H1 (cell line): Measurements from ENCODE around the gene C16orf46. TPM values are rescaled to one million over a fixed set of nuclear protein-coding genes. Genes with fewer than 3 reads are reported as not detected.
A peak's percentile ranks its signal among the peaks of the same experiment; 100 is the strongest.

Experiments used
- CTCF ChIA-PET: fragments of 300-600 bp; sonication (Branson Sonifier 250); formaldehyde crosslinking; loops from one replicate; lab custom pipeline; 2021; ENCODE audit not compliant: partially characterized antibody; lab: Charles Lee
- POLR2A ChIA-PET: fragments of 300-600 bp; sonication (Branson Sonifier 250); formaldehyde crosslinking; loops from one replicate; lab custom pipeline; 2021; ENCODE audit warnings: inconsistent platforms; ENCODE audit not compliant: partially characterized antibody; lab: Charles Lee
- DNase-seq, 2 experiments: peaks; one replicate each; pipeline versions ENCODE4 v3.0.0 to v3.0.0-alpha.2; 2010 to 2022; ENCODE audit warnings: low spot score in 2 of 2, low read depth in 1 of 2, mixed read lengths in 1 of 2
- FAIRE-seq: peaks from 2 replicates; lab custom pipeline; 2011; peaks lifted over from hg19 to GRCh38; lab: Jason Lieb, UNC
- H2AFZ ChIP-seq: 2 replicates; pipeline ENCODE4 v1.8.1; 2012; ENCODE audit warnings: low read length, inconsistent platforms
- H2AK5ac ChIP-seq: 2 replicates; pipeline ENCODE4 v1.6.1; 2013; ENCODE audit warnings: low read depth, low read length
- H2BK120ac ChIP-seq: replicated peaks from 2 replicates; pipeline ENCODE3; 2013; ENCODE audit warnings: low read depth, low read length, inconsistent platforms
- H2BK12ac ChIP-seq: 2 replicates; pipeline ENCODE4 v1.6.1; 2013; ENCODE audit warnings: low read depth, low read length
- H2BK15ac ChIP-seq: 2 replicates; pipeline ENCODE4 v1.6.1; 2013; ENCODE audit warnings: low read length
- H2BK20ac ChIP-seq: 2 replicates; pipeline ENCODE4 v1.6.1; 2013; ENCODE audit warnings: low read length
- H2BK5ac ChIP-seq: 2 replicates; pipeline ENCODE4 v1.6.1; 2013; ENCODE audit warnings: low read depth, low read length
- H3K14ac ChIP-seq: 2 replicates; pipeline ENCODE4 v1.6.1; 2013; ENCODE audit warnings: inconsistent platforms; ENCODE audit not compliant: insufficient read length
- H3K18ac ChIP-seq: 2 replicates; pipeline ENCODE4 v1.6.1; 2013; ENCODE audit warnings: low read length; ENCODE audit errors: extremely low read depth
- H3K23ac ChIP-seq: 2 replicates; pipeline ENCODE4 v1.6.1; 2013; ENCODE audit warnings: inconsistent platforms; ENCODE audit not compliant: insufficient read length
- H3K23me2 ChIP-seq: 2 replicates; pipeline ENCODE4 v1.6.1; 2013; ENCODE audit warnings: low read depth, low read length
- H3K27ac ChIP-seq: 2 replicates; pipeline ENCODE4 v1.6.1; 2011; ENCODE audit warnings: low read depth, low read length, inconsistent platforms
- H3K27me3 ChIP-seq, 4 experiments: replicated peaks in 1 of 4; 1 replicate in 1 of 4; 2 replicates in 3 of 4; pipeline versions ENCODE4 v1.6.1 to v1.8.1; 2011 to 2013; ENCODE audit warnings: low read length in 3 of 4, mild to moderate bottlenecking in 3 of 4, inconsistent platforms in 2 of 4, mixed read lengths in 2 of 4, moderate library complexity in 1 of 4; ENCODE audit not compliant: control insufficient read depth in 3 of 4, insufficient read depth in 3 of 4; ENCODE audit errors: extremely low read depth in 1 of 4
- H3K36me3 ChIP-seq, 4 experiments: 2 replicates each; pipeline versions ENCODE4 v1.6.1 to v1.8.1; 2011 to 2013; ENCODE audit warnings: mild to moderate bottlenecking in 4 of 4, low read length in 3 of 4, moderate library complexity in 2 of 4, control low read depth in 1 of 4, inconsistent platforms in 1 of 4; ENCODE audit not compliant: insufficient read depth in 4 of 4, control insufficient read depth in 2 of 4
- H3K4ac ChIP-seq: replicated peaks from 2 replicates; pipeline ENCODE3; 2013; ENCODE audit warnings: low read length, low read depth, mixed read lengths, inconsistent platforms; ENCODE audit not compliant: insufficient read length
- H3K4me1 ChIP-seq, 4 experiments: replicated peaks in 1 of 4; 1 replicate in 1 of 4; 2 replicates in 3 of 4; pipeline versions ENCODE4 v1.6.1 to v1.8.1; 2011 to 2013; ENCODE audit warnings: low read length in 3 of 4, inconsistent platforms in 2 of 4, mixed read lengths in 1 of 4; ENCODE audit not compliant: insufficient read depth in 4 of 4, control insufficient read depth in 3 of 4
- H3K4me2 ChIP-seq, 2 experiments: 2 replicates each; pipeline versions ENCODE4 v1.6.1 to v1.8.1; 2011 to 2013; ENCODE audit warnings: low read depth in 2 of 2, low read length in 2 of 2, control low read depth in 1 of 2, inconsistent platforms in 1 of 2, mild to moderate bottlenecking in 1 of 2; ENCODE audit not compliant: insufficient read depth in 1 of 2
- H3K4me3 ChIP-seq, 4 experiments: fragments of 200-600, 300-600 bp in 1 of 4; sonication (generic), shearing (Covaris generic), sonication (Bioruptor Twin) in 1 of 4; 2 replicates each; pipeline versions ENCODE4 v1.5.1 to v1.8.1; 2011 to 2016; ENCODE audit warnings: low read length in 4 of 4, low read depth in 3 of 4, control low read depth in 2 of 4, inconsistent platforms in 2 of 4, mild to moderate bottlenecking in 2 of 4, mixed read lengths in 1 of 4, moderate library complexity in 1 of 4; ENCODE audit not compliant: insufficient read depth in 2 of 4; ENCODE audit errors: extremely low read depth in 1 of 4
- H3K56ac ChIP-seq: replicated peaks from 2 replicates; pipeline ENCODE3; 2013; ENCODE audit warnings: low read depth, mild to moderate bottlenecking, mixed read lengths, low read length, inconsistent platforms; ENCODE audit not compliant: insufficient read length
- H3K79me1 ChIP-seq: 2 replicates; pipeline ENCODE4 v1.6.1; 2013; ENCODE audit warnings: low read depth, low read length, control low read depth
- H3K79me2 ChIP-seq, 2 experiments: 2 replicates each; pipeline versions ENCODE4 v1.6.1 to v1.8.1; 2012 to 2013; ENCODE audit warnings: low read length in 2 of 2, mild to moderate bottlenecking in 2 of 2, inconsistent platforms in 1 of 2; ENCODE audit not compliant: insufficient read depth in 2 of 2, control insufficient read depth in 1 of 2
- H3K9ac ChIP-seq, 4 experiments: replicated peaks in 1 of 4; 1 replicate in 1 of 4; 2 replicates in 3 of 4; pipeline versions ENCODE4 v1.6.1 to v1.8.1; 2011 to 2013; ENCODE audit warnings: low read depth in 3 of 4, low read length in 3 of 4, control low read depth in 2 of 4, mild to moderate bottlenecking in 2 of 4, moderate library complexity in 2 of 4, inconsistent platforms in 1 of 4; ENCODE audit errors: extremely low read depth in 1 of 4
- H3K9me3 ChIP-seq, 2 experiments: 2 replicates each; pipeline versions ENCODE4 v1.6.1 to v1.8.1; 2012 to 2013; ENCODE audit warnings: mild to moderate bottlenecking in 2 of 2, moderate library complexity in 2 of 2, control low read depth in 1 of 2, inconsistent platforms in 1 of 2, low read depth in 1 of 2, low read length in 1 of 2, mixed read lengths in 1 of 2; ENCODE audit not compliant: insufficient read depth in 2 of 2
- H4K20me1 ChIP-seq, 2 experiments: replicated peaks in 1 of 2; 2 replicates each; pipeline versions ENCODE3 to v1.8.1; 2011 to 2013; ENCODE audit warnings: inconsistent platforms in 2 of 2, low read length in 2 of 2, mild to moderate bottlenecking in 1 of 2; ENCODE audit not compliant: insufficient read depth in 2 of 2, control insufficient read depth in 1 of 2
- H4K5ac ChIP-seq: 2 replicates; pipeline ENCODE4 v1.6.1; 2013; ENCODE audit warnings: low read length, low read depth, mixed read lengths, inconsistent platforms; ENCODE audit not compliant: insufficient read length
- H4K8ac ChIP-seq: 2 replicates; pipeline ENCODE4 v1.8.0; 2013; ENCODE audit warnings: mild to moderate bottlenecking, moderate library complexity, low read length, inconsistent platforms; ENCODE audit not compliant: insufficient read depth; ENCODE audit errors: extremely low read depth
- H4K91ac ChIP-seq: replicated peaks from 2 replicates; pipeline ENCODE3; 2013; ENCODE audit warnings: low read length, mixed read lengths, inconsistent platforms; ENCODE audit not compliant: insufficient read length
- ATF3 ChIP-seq: IDR thresholded peaks from 2 replicates; pipeline ENCODE4 v1.6.1; 2011; ENCODE audit warnings: low read depth, mild to moderate bottlenecking, low read length; ENCODE audit not compliant: insufficient read depth
- EP300 ChIP-seq, 2 experiments: IDR thresholded peaks; 1 replicate in 1 of 2; 2 replicates in 1 of 2; pipeline ENCODE4 v1.6.1; 2011 to 2012; ENCODE audit warnings: low read depth in 2 of 2, low read length in 2 of 2, mild to moderate bottlenecking in 2 of 2, borderline replicate concordance in 1 of 2, inconsistent platforms in 1 of 2, moderate library complexity in 1 of 2
- GABPA ChIP-seq: IDR thresholded peaks from 2 replicates; pipeline ENCODE4 v1.6.1; 2011; ENCODE audit warnings: mild to moderate bottlenecking, low read length, moderate library complexity, borderline replicate concordance; ENCODE audit not compliant: insufficient read depth
- MAFK ChIP-seq: IDR thresholded peaks from 2 replicates; pipeline ENCODE4 v1.6.1; 2012; ENCODE audit warnings: low read depth, mild to moderate bottlenecking, improper control_type of control experiment, low read length
- POLR2A ChIP-seq, 2 experiments: IDR thresholded peaks; 1 replicate in 1 of 2; 2 replicates in 1 of 2; pipeline ENCODE4 v1.6.1; 2011; ENCODE audit warnings: low read depth in 2 of 2, low read length in 2 of 2, mild to moderate bottlenecking in 2 of 2; ENCODE audit errors: control extremely low read depth in 1 of 2
- RAD21 ChIP-seq, 2 experiments: IDR thresholded peaks in 1 of 2; conservative IDR thresholded peaks in 1 of 2; 2 replicates each; pipeline ENCODE4 v1.6.1; 2011; ENCODE audit warnings: low read depth in 2 of 2, low read length in 2 of 2, improper control_type of control experiment in 1 of 2, inconsistent platforms in 1 of 2, mild to moderate bottlenecking in 1 of 2, moderate library complexity in 1 of 2
- RNF2 ChIP-seq: fragments of 200-900, 300-1000 bp; sonication (generic); IDR thresholded peaks from 2 replicates; pipeline ENCODE4 v1.7.1; 2016; ENCODE audit warnings: borderline replicate concordance, low read depth, mild to moderate bottlenecking, antibody characterized with exemption, low read length; ENCODE audit not compliant: poor library complexity, severe bottlenecking; ENCODE audit errors: missing control alignments
- SIN3A ChIP-seq, 2 experiments: IDR thresholded peaks in 1 of 2; conservative IDR thresholded peaks in 1 of 2; 2 replicates each; pipeline ENCODE4 v1.6.1; 2011 to 2012; ENCODE audit warnings: low read length in 2 of 2, improper control_type of control experiment in 1 of 2, low read depth in 1 of 2, mild to moderate bottlenecking in 1 of 2
- SIRT6 ChIP-seq: IDR thresholded peaks from one replicate; pipeline ENCODE4 v1.7.1; 2012; ENCODE audit warnings: low read length, inconsistent platforms
- SP1 ChIP-seq: IDR thresholded peaks from 2 replicates; pipeline ENCODE4 v1.6.1; 2011; ENCODE audit warnings: low read depth, low read length
- ZNF274 ChIP-seq: IDR thresholded peaks from 2 replicates; pipeline ENCODE4 v1.7.0; 2012; ENCODE audit warnings: low read length, borderline replicate concordance; ENCODE audit errors: extremely low read depth
- WGBS, 2 experiments: shearing (Covaris generic) in 1 of 2; methylation state at CpG; one replicate each; pipeline versions ENCODE4 v1.1.6 to v1.1.7; 2013 to 2015; ENCODE audit warnings: low lambda C conversion rate in 2 of 2, mixed read lengths in 2 of 2, inconsistent platforms in 1 of 2, low coverage in 1 of 2, missing lambda C conversion rate in 1 of 2; ENCODE audit not compliant: insufficient replicate concordance in 2 of 2, insufficient coverage in 1 of 2, insufficient read length in 1 of 2; ENCODE audit errors: extremely low coverage in 1 of 2, missing lambda C conversion rate in 1 of 2; 5-methylcytosine and 5-hydroxymethylcytosine counted together
- polyA plus RNA-seq, 7 experiments: library from polyadenylated mRNA; depleted of rRNA in 3 of 7; stranded (reverse) in 5 of 7; unstranded in 2 of 7; fragments of >200 nt in 5 of 7; fragments of 200-250 nt in 2 of 7; gene quantifications; 1 replicate in 5 of 7; 2 replicates in 1 of 7; 4 replicates in 1 of 7; pipeline versions ENCODE4 v1.2.1 to v1.2.3, GENCODE V29; 2011 to 2013; ENCODE audit warnings: missing spikeins in 2 of 7, mixed read lengths in 2 of 7
- total RNA-seq: library from RNA; stranded (reverse); fragmentation: NEBNext Ultra II Directional; extraction: Animal tissue kit (Norgen Biotek cat#: 25700); gene quantifications from 2 replicates; pipeline ENCODE4 v1.2.1, GENCODE V29; 2021

The C16orf46 gene
- total and polyA plus RNA-seq, 2 of the 8 experiments (the other 6 are each of a cell fraction or from before 2014, with no cell fraction given) = 0.48 to 0.60 TPM

- no peaks in the 10 kb centered on the region for H3K79me1 ChIP-seq
- ChIA-PET POLR2A (interaction anchor here (1.1 kb wide), 1 partner anchor 14 kb away, joined by 3 read pairs; no protein-coding TSS in a partner anchor), CTCF (no interaction called here)
- no peak overlapping the region for H2BK5ac ChIP-seq
- H3K4me2 ChIP-seq = peak overlapping the region in 1 of 2 experiments; percentile 28; a peak in 2 of 4 replicates
- H2BK15ac ChIP-seq = no peak overlapping the region
- H3K23me2 ChIP-seq = no peaks in the 10 kb centered on the region
- H4K91ac ChIP-seq = no peak overlapping the region
- FAIRE-seq (no peak), DNase-seq (no peak)
- no peak overlapping the region for H3K4ac ChIP-seq
- H2BK12ac ChIP-seq = 0 out of 2 replicates have a peak overlapping the region, but pooled peaks have one; percentile 50
- peaks cover 2 to 14% (median 5%) of the 10 kb centered on the region in 4 experiments; a peak in 5 of 7 replicates for H3K4me1 ChIP-seq
- H2AK5ac ChIP-seq = no peak overlapping the region
- no peak overlapping the region for H3K14ac ChIP-seq
- no peak overlapping the region for H4K8ac ChIP-seq
- H3K27me3 ChIP-seq = no peaks in the 10 kb centered on the region
- H3K56ac ChIP-seq = no peak overlapping the region
- no peak overlapping the region; the same call in 1 of the 2 replicates for H2AFZ ChIP-seq
- H3K9ac ChIP-seq = no peak overlapping the region; a peak in 1 of 7 replicates
- H3K27ac ChIP-seq = no peak overlapping the region
- H2BK20ac ChIP-seq = no peak overlapping the region
- H4K20me1 ChIP-seq = no peaks in the 10 kb centered on the region
- no peaks in the 10 kb centered on the region for H3K9me3 ChIP-seq
- WGBS, 2 experiments = 86 to 100% methylated on average over 1 to 10 of the region's 14 CpGs
- H3K79me2 ChIP-seq = no peaks in the 10 kb centered on the region
- no peaks in the 10 kb centered on the region for H3K36me3 ChIP-seq
- H3K4me3 ChIP-seq = no peak overlapping the region
- no peak overlapping the region for H3K23ac ChIP-seq
- no peak overlapping the region for H3K18ac ChIP-seq
- no peak overlapping the region for H2BK120ac ChIP-seq
- no peak overlapping the region for H4K5ac ChIP-seq
- TF ChIP-seq RAD21 (IDR thresholded peaks at IDR 0.05 in 1 of 2, conservative IDR thresholded peaks at IDR 0.05 in 1 of 2; ENCODE audit: low read depth in 2 of 2, low read length in 2 of 2) (no peak), MAFK (no peak), ATF3 (no peak), SIRT6 (no peak), ZNF274 (no peak), POLR2A (IDR thresholded peaks at IDR 0.05; ENCODE audit: control extremely low read depth in 1 of 2, low read depth in 2 of 2, low read length in 2 of 2) (no peak), GABPA (no peak), SIN3A (conservative IDR thresholded peaks at IDR 0.05 in 1 of 2, IDR thresholded peaks at IDR 0.05 in 1 of 2; ENCODE audit: low read depth in 1 of 2, low read length in 2 of 2) (no peak), EP300 (IDR thresholded peaks at IDR 0.05; ENCODE audit: borderline replicate concordance in 1 of 2, low read depth in 2 of 2, low read length in 2 of 2) (no peak), RNF2 (no peak), SP1 (no peak)
These were observed 16.3 kb downstream of the C16orf46 start for GRCh38 chr16:81060576-81061306.
